K562 (cell line): Measurements from ENCODE around the gene APOB. TPM values are rescaled to one million over a fixed set of nuclear protein-coding genes. Genes with fewer than 3 reads are reported as not detected.

ENCODE experiments used
- ATAC-seq: fragments of 200-7000 bp; cut with Tn5 transposase; 3 replicates; pipeline ENCODE4 v1.9.1; 2020; ENCODE audit warnings: moderate library complexity
- BruUV-seq: library from RNA; stranded (reverse); fragments of 400-500 nt; replicated peaks from 2 replicates; lab custom pipeline; 2021; lab: Mats Ljungman, UMichigan
- CTCF ChIA-PET: fragments of 300-600 bp; formaldehyde crosslinking; extraction: SDS; loops from one replicate; lab custom pipeline; 2021; ENCODE audit warnings: low intra/inter-chr PET ratio; lab: Yijun Ruan, JAX
- POLR2A ChIA-PET: fragments of 300-600, 350-650 bp; sonication (Branson Sonifier 250); formaldehyde crosslinking; extraction: SDS; loops from one replicate; lab custom pipeline; 2021; ENCODE audit warnings: antibody characterized with exemption, inconsistent platforms; lab: Yijun Ruan, JAX
- DNase-seq, 4 experiments: peaks; one replicate each; pipeline versions ENCODE4 v3.0.0 to v3.0.0-alpha.2; 2011 to 2018; ENCODE audit warnings: low spot score in 3 of 4, mixed read lengths in 3 of 4; ENCODE audit errors: extremely low read depth in 1 of 4
- FAIRE-seq: peaks from 2 replicates; lab custom pipeline; 2011; peaks lifted over from hg19 to GRCh38; lab: Jason Lieb, UNC
- H2AFZ ChIP-seq: 2 replicates; pipeline ENCODE4 v1.6.0; 2011; ENCODE audit warnings: low read depth, low read length, control low read depth, inconsistent platforms
- H3K27ac ChIP-seq: fragments of 200-600 bp; 3 replicates; pipeline ENCODE4 v1.8.0; 2011; ENCODE audit warnings: low read depth, mild to moderate bottlenecking, control low read depth, inconsistent platforms, low read length, moderate library complexity, mixed read lengths; ENCODE audit errors: extremely low read depth
- H3K27me3 ChIP-seq, 2 experiments: fragments of 300-600 bp in 1 of 2; 2 replicates in 1 of 2; 3 replicates in 1 of 2; pipeline versions ENCODE4 v1.6.0 to v1.8.0; 2011; ENCODE audit warnings: inconsistent platforms in 2 of 2, low read length in 2 of 2, mild to moderate bottlenecking in 1 of 2, mixed read lengths in 1 of 2, moderate library complexity in 1 of 2; ENCODE audit not compliant: control insufficient read depth in 2 of 2, insufficient read depth in 2 of 2
- H3K36me3 ChIP-seq: fragments of 300-600 bp; 3 replicates; pipeline ENCODE4 v1.8.0; 2011; ENCODE audit warnings: mild to moderate bottlenecking, low read length, inconsistent platforms; ENCODE audit not compliant: control insufficient read depth, insufficient read depth
- H3K4me1 ChIP-seq, 2 experiments: fragments of 200-600 bp in 1 of 2; replicated peaks in 1 of 2; 2 replicates in 1 of 2; 3 replicates in 1 of 2; pipeline versions ENCODE4 v1.5.1 to v1.8.0; 2011; ENCODE audit warnings: inconsistent platforms in 2 of 2, low read length in 2 of 2, mild to moderate bottlenecking in 1 of 2, mixed read lengths in 1 of 2, moderate library complexity in 1 of 2; ENCODE audit not compliant: control insufficient read depth in 2 of 2, insufficient read depth in 2 of 2
- H3K4me2 ChIP-seq: 2 replicates; pipeline ENCODE4 v1.6.1; 2011; ENCODE audit warnings: low read length, control low read depth, inconsistent platforms, mixed read lengths; ENCODE audit not compliant: insufficient read depth
- H3K4me3 ChIP-seq: fragments of 200-600 bp; sonication (generic), shearing (Covaris generic); 2 replicates; pipeline ENCODE4 v1.5.1; 2016; ENCODE audit warnings: control low read depth, inconsistent platforms
- H3K79me2 ChIP-seq: fragments of 200-600 bp; 3 replicates; pipeline ENCODE4 v1.8.0; 2011; ENCODE audit warnings: low read length, inconsistent platforms; ENCODE audit not compliant: control insufficient read depth, insufficient read depth
- H3K9ac ChIP-seq, 2 experiments: 2 replicates each; pipeline versions ENCODE4 v1.6.0 to v1.6.1; 2011; ENCODE audit warnings: low read depth in 2 of 2, low read length in 2 of 2, control low read depth in 1 of 2, inconsistent platforms in 1 of 2, mild to moderate bottlenecking in 1 of 2, mixed read lengths in 1 of 2; ENCODE audit not compliant: insufficient read depth in 1 of 2
- H3K9me1 ChIP-seq: one replicate; pipeline ENCODE4 v1.6.0; 2011; ENCODE audit warnings: inconsistent platforms, mild to moderate bottlenecking, low read length, moderate library complexity; ENCODE audit not compliant: control insufficient read depth, insufficient read depth
- H3K9me3 ChIP-seq: replicated peaks from 2 replicates; pipeline ENCODE4 v1.5.1; 2011; ENCODE audit warnings: low read depth, low read length, inconsistent platforms; ENCODE audit not compliant: control insufficient read depth, insufficient read depth
- H4K20me1 ChIP-seq: replicated peaks from 2 replicates; pipeline ENCODE4 v1.6.1; 2011; ENCODE audit warnings: low read length, inconsistent platforms, mixed read lengths; ENCODE audit not compliant: control insufficient read depth, insufficient read depth
- DNMT1 ChIP-seq: fragments of 450-650 bp; IDR thresholded peaks from 2 replicates; pipeline ENCODE4 v1.6.1; 2016; ENCODE audit warnings: antibody characterized with exemption, mild to moderate bottlenecking
- EZH2 ChIP-seq: IDR thresholded peaks from 2 replicates; pipeline ENCODE4 v1.6.1; 2012; ENCODE audit warnings: low read depth, mild to moderate bottlenecking, inconsistent platforms, low read length, borderline replicate concordance
- HINFP ChIP-seq: fragments of 450-650 bp; conservative IDR thresholded peaks from 2 replicates; pipeline ENCODE4 v1.6.1; 2016; ENCODE audit warnings: missing genetic modification characterization, low read depth, mild to moderate bottlenecking, control low read depth, missing compliant biosample characterization
- POLR2A ChIP-seq: fragments of 450-650 bp; conservative IDR thresholded peaks from 2 replicates; pipeline ENCODE4 v1.6.1; 2016
- STAT5B ChIP-seq: fragments of 250-450 bp; sonication (Bioruptor Pico); IDR thresholded peaks from 2 replicates; pipeline ENCODE4 v1.8.0; 2021; ENCODE audit warnings: mild to moderate bottlenecking, inconsistent platforms
- TEAD1 ChIP-seq, 2 experiments: fragments of 450-650 bp in 1 of 2; sonication (generic) in 1 of 2; formaldehyde crosslinking; IDR thresholded peaks; 2 replicates each; pipeline versions ENCODE4 v1.4.0 to v1.8.0; 2020 to 2022; ENCODE audit warnings: mild to moderate bottlenecking in 2 of 2, missing genetic modification reagents in 1 of 2
- ZFX ChIP-seq: sonication (generic); formaldehyde crosslinking; IDR thresholded peaks from 2 replicates; pipeline ENCODE4 v1.8.0; 2022; ENCODE audit warnings: mild to moderate bottlenecking, missing genetic modification reagents, moderate library complexity
- ZNF146 ChIP-seq: IDR thresholded peaks from one replicate; pipeline ENCODE4 v1.6.1; 2018; ENCODE audit warnings: missing compliant biosample characterization; ENCODE audit not compliant: unreplicated experiment
- WGBS: fragments of 100-300 bp; shearing (Covaris generic); methylation state at CpG from one replicate; pipeline ENCODE4 v1.1.6; 2016; ENCODE audit warnings: low coverage, mixed read lengths; ENCODE audit not compliant: insufficient coverage; ENCODE audit errors: missing lambda C conversion rate; 5-methylcytosine and 5-hydroxymethylcytosine counted together
- in situ Hi-C: fragments of 300-500 bp; cut with MboI; formaldehyde crosslinking; loops from 4 replicates; pipeline ENCODE4 v1.15.0; 2018; ENCODE audit warnings: inconsistent platforms, mixed read lengths
- intact Hi-C: fragments of 100-400 bp; cut with micrococcal nuclease; formaldehyde crosslinking; loops from 2 replicates; pipeline ENCODE4 v1.14.2; 2022
- polyA plus RNA-seq, 8 experiments: library from polyadenylated mRNA; depleted of rRNA in 4 of 8; stranded (reverse) in 5 of 8; unstranded in 3 of 8; fragments of >200 nt; fragmentation: Nextera tagmentation in 2 of 8; fragmentation: Illumina TruSeq in 1 of 8; extraction: Ambion mirVana in 2 of 8; extraction: Trizol in 1 of 8; gene quantifications; 2 replicates each; pipeline versions ENCODE4 v1.2.1 to v1.2.3, GENCODE V29; 2011 to 2014; ENCODE audit warnings: inconsistent platforms in 1 of 8, missing spikeins in 1 of 8
- total RNA-seq, 7 experiments: library from RNA; depleted of rRNA in 6 of 7; stranded (reverse); fragments of >200 nt in 6 of 7; fragmentation: Illumina TruSeq in 2 of 7; extraction: Trizol in 2 of 7; gene quantifications; 2 replicates each; pipeline versions ENCODE4 v1.2.1 to v1.2.3, GENCODE V29; 2011 to 2021; ENCODE audit warnings: low replicate concordance in 1 of 7
- TF ChIP-seq, protein P1 (sequence below): fragments of 250-450 bp; sonication (Bioruptor Pico); IDR thresholded peaks from 2 replicates; pipeline ENCODE4 v1.8.0; 2021; ENCODE audit warnings: moderate library complexity, mild to moderate bottlenecking, inconsistent platforms
- TF ChIP-seq, protein P2 (sequence below): IDR thresholded peaks from 2 replicates; pipeline ENCODE4 v1.6.1; 2011; ENCODE audit warnings: borderline replicate concordance, low read depth, mild to moderate bottlenecking, moderate library complexity, low read length; ENCODE audit not compliant: insufficient read depth, poor library complexity, severe bottlenecking
- TF ChIP-seq, protein P3 (sequence below): fragments of 450-650 bp; formaldehyde crosslinking; IDR thresholded peaks from 2 replicates; pipeline ENCODE4 v1.4.0; 2020; ENCODE audit warnings: mild to moderate bottlenecking, moderate library complexity

The APOB gene
- total and polyA plus RNA-seq, 9 of the 15 experiments (the other 6 are each of a cell fraction or from before 2014, with no cell fraction given) = 0.73 TPM; not detected in 8

DNA sequence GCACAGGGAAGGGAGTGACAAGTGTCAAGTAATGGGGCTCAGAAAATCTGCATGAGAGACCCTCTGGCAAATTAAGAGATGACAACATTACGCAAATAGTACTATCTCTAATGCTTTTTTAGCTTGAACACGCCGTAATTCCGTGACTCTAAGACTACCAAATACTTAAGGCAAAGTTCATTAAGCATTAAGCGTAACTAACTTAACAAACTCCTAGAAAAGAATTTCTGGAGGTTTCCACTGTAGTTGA is 1.2 kb downstream of the APOB start:
- no TSS peak for BruUV-seq
- FAIRE-seq (no peak), DNase-seq (no peak), ATAC-seq (no peak)
- 8% methylated on average over 5 of the region's 5 CpGs for WGBS
- intact Hi-C loops = loop anchor here (2.0 kb wide), 1 partner anchor 274 kb away; no protein-coding TSS in a partner anchor
- H3K9me3 ChIP-seq = no peaks in the 10 kb centered on the region
- H3K4me3 ChIP-seq = no peak overlapping the region
- ChIA-PET POLR2A (no interaction called here), CTCF (interaction anchor here (0.6 to 1.4 kb wide), 4 partner anchors 76 to 381 kb away, joined by 3 to 7 read pairs (median 3); no protein-coding TSS in a partner anchor)
- H3K36me3 ChIP-seq = no peaks in the 10 kb centered on the region
- H3K27me3 ChIP-seq = peaks cover 2 to 26% of the 10 kb centered on the region in 2 experiments; a peak in 4 of 5 replicates
- H4K20me1 ChIP-seq = no peaks in the 10 kb centered on the region; the same call in 1 of the 2 replicates
- H3K27ac ChIP-seq = no peak overlapping the region
- in situ Hi-C loops = no loop called here
- peaks cover 0 to 8% of the 10 kb centered on the region in 2 experiments; a peak in 1 of 5 replicates for H3K4me1 ChIP-seq
- no peak overlapping the region for H3K9ac ChIP-seq
- no peak overlapping the region for H3K4me2 ChIP-seq
- TF ChIP-seq, protein P1, sequence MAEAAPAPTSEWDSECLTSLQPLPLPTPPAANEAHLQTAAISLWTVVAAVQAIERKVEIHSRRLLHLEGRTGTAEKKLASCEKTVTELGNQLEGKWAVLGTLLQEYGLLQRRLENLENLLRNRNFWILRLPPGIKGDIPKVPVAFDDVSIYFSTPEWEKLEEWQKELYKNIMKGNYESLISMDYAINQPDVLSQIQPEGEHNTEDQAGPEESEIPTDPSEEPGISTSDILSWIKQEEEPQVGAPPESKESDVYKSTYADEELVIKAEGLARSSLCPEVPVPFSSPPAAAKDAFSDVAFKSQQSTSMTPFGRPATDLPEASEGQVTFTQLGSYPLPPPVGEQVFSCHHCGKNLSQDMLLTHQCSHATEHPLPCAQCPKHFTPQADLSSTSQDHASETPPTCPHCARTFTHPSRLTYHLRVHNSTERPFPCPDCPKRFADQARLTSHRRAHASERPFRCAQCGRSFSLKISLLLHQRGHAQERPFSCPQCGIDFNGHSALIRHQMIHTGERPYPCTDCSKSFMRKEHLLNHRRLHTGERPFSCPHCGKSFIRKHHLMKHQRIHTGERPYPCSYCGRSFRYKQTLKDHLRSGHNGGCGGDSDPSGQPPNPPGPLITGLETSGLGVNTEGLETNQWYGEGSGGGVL = no peak
- no peak for TF ChIP-seq ZFX (CRISPR knock-in tag)
- no peak for TF ChIP-seq EZH2
- TF ChIP-seq DNMT1 = no peak
- TF ChIP-seq, protein P2, sequence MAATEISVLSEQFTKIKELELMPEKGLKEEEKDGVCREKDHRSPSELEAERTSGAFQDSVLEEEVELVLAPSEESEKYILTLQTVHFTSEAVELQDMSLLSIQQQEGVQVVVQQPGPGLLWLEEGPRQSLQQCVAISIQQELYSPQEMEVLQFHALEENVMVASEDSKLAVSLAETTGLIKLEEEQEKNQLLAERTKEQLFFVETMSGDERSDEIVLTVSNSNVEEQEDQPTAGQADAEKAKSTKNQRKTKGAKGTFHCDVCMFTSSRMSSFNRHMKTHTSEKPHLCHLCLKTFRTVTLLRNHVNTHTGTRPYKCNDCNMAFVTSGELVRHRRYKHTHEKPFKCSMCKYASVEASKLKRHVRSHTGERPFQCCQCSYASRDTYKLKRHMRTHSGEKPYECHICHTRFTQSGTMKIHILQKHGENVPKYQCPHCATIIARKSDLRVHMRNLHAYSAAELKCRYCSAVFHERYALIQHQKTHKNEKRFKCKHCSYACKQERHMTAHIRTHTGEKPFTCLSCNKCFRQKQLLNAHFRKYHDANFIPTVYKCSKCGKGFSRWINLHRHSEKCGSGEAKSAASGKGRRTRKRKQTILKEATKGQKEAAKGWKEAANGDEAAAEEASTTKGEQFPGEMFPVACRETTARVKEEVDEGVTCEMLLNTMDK = no peak
- no peak for TF ChIP-seq HINFP (tag)
- TF ChIP-seq STAT5B (CRISPR knock-in tag) = no peak
- no peak for TF ChIP-seq TEAD1 (CRISPR knock-in tag; IDR thresholded peaks at IDR 0.05)
- TF ChIP-seq, protein P3, sequence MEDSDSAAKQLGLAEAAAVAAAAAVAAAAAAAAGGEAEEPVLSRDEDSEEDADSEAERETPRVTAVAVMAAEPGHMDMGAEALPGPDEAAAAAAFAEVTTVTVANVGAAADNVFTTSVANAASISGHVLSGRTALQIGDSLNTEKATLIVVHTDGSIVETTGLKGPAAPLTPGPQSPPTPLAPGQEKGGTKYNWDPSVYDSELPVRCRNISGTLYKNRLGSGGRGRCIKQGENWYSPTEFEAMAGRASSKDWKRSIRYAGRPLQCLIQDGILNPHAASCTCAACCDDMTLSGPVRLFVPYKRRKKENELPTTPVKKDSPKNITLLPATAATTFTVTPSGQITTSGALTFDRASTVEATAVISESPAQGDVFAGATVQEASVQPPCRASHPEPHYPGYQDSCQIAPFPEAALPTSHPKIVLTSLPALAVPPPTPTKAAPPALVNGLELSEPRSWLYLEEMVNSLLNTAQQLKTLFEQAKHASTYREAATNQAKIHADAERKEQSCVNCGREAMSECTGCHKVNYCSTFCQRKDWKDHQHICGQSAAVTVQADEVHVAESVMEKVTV (CRISPR knock-in tag) = no peak
- no peak for TF ChIP-seq POLR2A
- TF ChIP-seq ZNF146 (CRISPR knock-in tag) = no peak
- no peaks in the 10 kb centered on the region for H3K9me1 ChIP-seq
- H2AFZ ChIP-seq = no peak overlapping the region
- no peaks in the 10 kb centered on the region for H3K79me2 ChIP-seq
